Endodermal cell (in vitro differentiated cells): Measurements from ENCODE around the gene BRCA2. TPM values are rescaled to one million over a fixed set of nuclear protein-coding genes. Genes with fewer than 3 reads are reported as not detected.

Experiments used
- DNase-seq: peaks from one replicate; pipeline ENCODE4 v3.0.0-alpha.2; 2017
- H3K27ac ChIP-seq: 2 replicates; pipeline ENCODE4 v1.5.1; 2013; ENCODE audit warnings: mild to moderate bottlenecking, low read depth, low read length, moderate library complexity
- H3K27me3 ChIP-seq: 2 replicates; pipeline ENCODE4 v1.6.1; 2013; ENCODE audit warnings: mild to moderate bottlenecking, low read length, moderate library complexity; ENCODE audit not compliant: insufficient read depth, control insufficient read depth, poor library complexity, severe bottlenecking
- H3K36me3 ChIP-seq: 2 replicates; pipeline ENCODE4 v1.7.0; 2013; ENCODE audit warnings: mild to moderate bottlenecking, low read length, moderate library complexity; ENCODE audit not compliant: control insufficient read depth, insufficient read depth
- H3K4me1 ChIP-seq: one replicate; pipeline ENCODE4 v1.7.0; 2013; ENCODE audit warnings: low read length; ENCODE audit not compliant: control insufficient read depth, insufficient read depth
- H3K4me3 ChIP-seq: 2 replicates; pipeline ENCODE4 v1.5.1; 2013; ENCODE audit warnings: mild to moderate bottlenecking, low read length, moderate library complexity
- H3K9ac ChIP-seq: 2 replicates; pipeline ENCODE4 v1.6.1; 2013; ENCODE audit warnings: mild to moderate bottlenecking, low read length, moderate library complexity; ENCODE audit not compliant: poor library complexity, severe bottlenecking; ENCODE audit errors: extremely low read depth
- H3K9me3 ChIP-seq: 2 replicates; pipeline ENCODE4 v1.6.1; 2013; ENCODE audit warnings: mild to moderate bottlenecking, low read length, moderate library complexity; ENCODE audit not compliant: control insufficient read depth
- H3K27ac Mint-ChIP-seq: 2 replicates; pipeline ENCODE4 v1.8.0; 2020; ENCODE audit warnings: mixed read lengths
- H3K27me3 Mint-ChIP-seq: 2 replicates; pipeline ENCODE4 v1.8.0; 2021; ENCODE audit warnings: mild to moderate bottlenecking, mixed read lengths; ENCODE audit not compliant: insufficient read depth
- H3K36me3 Mint-ChIP-seq: 2 replicates; pipeline ENCODE4 v1.8.0; 2020; ENCODE audit warnings: low read depth, mixed read lengths
- H3K4me1 Mint-ChIP-seq: 2 replicates; pipeline ENCODE4 v1.8.0; 2020; ENCODE audit warnings: mixed read lengths
- H3K4me3 Mint-ChIP-seq: 2 replicates; pipeline ENCODE4 v1.8.0; 2020; ENCODE audit warnings: mild to moderate bottlenecking, moderate library complexity, mixed read lengths
- H3K9me3 Mint-ChIP-seq: 2 replicates; pipeline ENCODE4 v1.8.0; 2020; ENCODE audit warnings: mild to moderate bottlenecking, mixed read lengths
- WGBS, 2 experiments: methylation state at CpG; one replicate each; pipeline versions ENCODE4 v1.1.5 to v1.1.7; 2013; ENCODE audit warnings: missing lambda C conversion rate in 2 of 2, mixed read lengths in 1 of 2; ENCODE audit not compliant: insufficient coverage in 1 of 2, insufficient read length in 1 of 2; 5-methylcytosine and 5-hydroxymethylcytosine counted together
- total RNA-seq, 2 donors: library from RNA; stranded (reverse); fragmentation: NEBNext Ultra II Directional in 1 of 2; extraction: Animal tissue kit (Norgen Biotek cat#: 25700) in 1 of 2; gene quantifications; 2 replicates in 1 of 2; 3 replicates in 1 of 2; pipeline ENCODE4 v1.2.1, GENCODE V29; 2021
- TF ChIP-seq, protein P1 (sequence below): fragments of 200-600 bp; sonication (generic); conservative IDR thresholded peaks from 2 replicates; pipeline ENCODE4 v1.5.0; 2021; ENCODE audit warnings: antibody characterized with exemption, mild to moderate bottlenecking

The BRCA2 gene
- total RNA-seq, 2 donors from 2014 or later: 25.7 to 27.8 TPM

DNA sequence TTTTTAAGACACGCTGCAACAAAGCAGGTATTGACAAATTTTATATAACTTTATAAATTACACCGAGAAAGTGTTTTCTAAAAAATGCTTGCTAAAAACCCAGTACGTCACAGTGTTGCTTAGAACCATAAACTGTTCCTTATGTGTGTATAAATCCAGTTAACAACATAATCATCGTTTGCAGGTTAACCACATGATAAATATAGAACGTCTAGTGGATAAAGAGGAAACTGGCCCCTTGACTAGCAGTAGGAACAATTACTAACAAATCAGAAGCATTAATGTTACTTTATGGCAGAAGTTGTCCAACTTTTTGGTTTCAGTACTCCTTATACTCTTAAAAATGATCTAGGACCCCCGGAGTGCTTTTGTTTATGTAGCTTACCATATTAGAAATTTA, 1.2 kb downstream of the BRCA2 start:
- Histone ChIP-seq H3K4me1 (no peaks in the 10 kb centered on the region), H3K27me3 (no peaks in the 10 kb centered on the region), H3K27ac (no peak overlapping the region), H3K9ac (peak overlapping the region; percentile 80), H3K4me3 (peak overlapping the region; percentile 85), H3K36me3 (peaks cover 23% of the 10 kb centered on the region), H3K9me3 (no peaks in the 10 kb centered on the region)
- Mint-ChIP-seq H3K27me3 (no peaks in the 10 kb centered on the region), H3K27ac (peak overlapping the region; percentile 99), H3K4me3 (peak overlapping the region; percentile 93), H3K4me1 (no peaks in the 10 kb centered on the region), H3K9me3 (no peaks in the 10 kb centered on the region), H3K36me3 (peaks cover 13% of the 10 kb centered on the region)
- TF ChIP-seq, protein P1, sequence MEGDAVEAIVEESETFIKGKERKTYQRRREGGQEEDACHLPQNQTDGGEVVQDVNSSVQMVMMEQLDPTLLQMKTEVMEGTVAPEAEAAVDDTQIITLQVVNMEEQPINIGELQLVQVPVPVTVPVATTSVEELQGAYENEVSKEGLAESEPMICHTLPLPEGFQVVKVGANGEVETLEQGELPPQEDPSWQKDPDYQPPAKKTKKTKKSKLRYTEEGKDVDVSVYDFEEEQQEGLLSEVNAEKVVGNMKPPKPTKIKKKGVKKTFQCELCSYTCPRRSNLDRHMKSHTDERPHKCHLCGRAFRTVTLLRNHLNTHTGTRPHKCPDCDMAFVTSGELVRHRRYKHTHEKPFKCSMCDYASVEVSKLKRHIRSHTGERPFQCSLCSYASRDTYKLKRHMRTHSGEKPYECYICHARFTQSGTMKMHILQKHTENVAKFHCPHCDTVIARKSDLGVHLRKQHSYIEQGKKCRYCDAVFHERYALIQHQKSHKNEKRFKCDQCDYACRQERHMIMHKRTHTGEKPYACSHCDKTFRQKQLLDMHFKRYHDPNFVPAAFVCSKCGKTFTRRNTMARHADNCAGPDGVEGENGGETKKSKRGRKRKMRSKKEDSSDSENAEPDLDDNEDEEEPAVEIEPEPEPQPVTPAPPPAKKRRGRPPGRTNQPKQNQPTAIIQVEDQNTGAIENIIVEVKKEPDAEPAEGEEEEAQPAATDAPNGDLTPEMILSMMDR: no peak
- WGBS, 2 experiments: 99 to 100% methylated on average over 4 to 6 of the region's 6 CpGs
- no peak for DNase-seq

DNA sequence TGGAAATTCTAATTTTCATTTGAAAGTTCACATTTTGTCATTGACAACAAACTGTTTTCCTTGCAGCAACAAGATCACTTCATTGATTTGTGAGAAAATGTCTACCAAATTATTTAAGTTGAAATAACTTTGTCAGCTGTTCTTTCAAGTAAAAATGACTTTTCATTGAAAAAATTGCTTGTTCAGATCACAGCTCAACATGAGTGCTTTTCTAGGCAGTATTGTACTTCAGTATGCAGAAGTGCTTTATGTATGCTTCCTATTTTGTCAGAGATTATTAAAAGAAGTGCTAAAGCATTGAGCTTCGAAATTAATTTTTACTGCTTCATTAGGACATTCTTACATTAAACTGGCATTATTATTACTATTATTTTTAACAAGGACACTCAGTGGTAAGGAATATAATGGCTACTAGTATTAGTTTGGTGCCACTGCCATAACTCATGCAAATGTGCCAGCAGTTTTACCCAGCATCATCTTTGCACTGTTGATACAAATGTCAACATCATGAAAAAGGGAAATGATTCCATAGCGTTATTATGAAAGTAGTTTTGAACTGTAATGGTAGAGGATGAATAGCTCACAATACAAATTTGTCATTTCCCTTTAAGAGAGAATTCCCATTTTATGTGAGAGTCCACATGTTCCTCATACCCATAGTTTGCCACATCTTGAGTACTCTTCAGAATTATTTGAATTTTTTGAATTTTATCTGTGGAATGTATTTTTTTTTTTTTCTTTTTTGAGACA, 2.6 kb downstream of the BRCA2 start:
- WGBS, 2 experiments: no CpG with 5 or more reads among the region's 2 CpGs
- H3K9ac ChIP-seq: no peak overlapping the region
- H3K4me3 ChIP-seq: no peak overlapping the region
- H3K27ac ChIP-seq: no peak overlapping the region
- H3K27ac Mint-ChIP-seq: no peak overlapping the region
- no peak overlapping the region for H3K4me3 Mint-ChIP-seq
- no peaks in the 10 kb centered on the region for H3K4me1 ChIP-seq
- H3K36me3 Mint-ChIP-seq: peaks cover 23% of the 10 kb centered on the region
- no peaks in the 10 kb centered on the region for H3K27me3 ChIP-seq
- TF ChIP-seq, protein P1: no peak
- peaks cover 31% of the 10 kb centered on the region for H3K36me3 ChIP-seq
- DNase-seq: no peak
- no peaks in the 10 kb centered on the region for H3K27me3 Mint-ChIP-seq
- no peaks in the 10 kb centered on the region for H3K9me3 Mint-ChIP-seq
- H3K4me1 Mint-ChIP-seq: no peaks in the 10 kb centered on the region
- no peaks in the 10 kb centered on the region for H3K9me3 ChIP-seq

DNA sequence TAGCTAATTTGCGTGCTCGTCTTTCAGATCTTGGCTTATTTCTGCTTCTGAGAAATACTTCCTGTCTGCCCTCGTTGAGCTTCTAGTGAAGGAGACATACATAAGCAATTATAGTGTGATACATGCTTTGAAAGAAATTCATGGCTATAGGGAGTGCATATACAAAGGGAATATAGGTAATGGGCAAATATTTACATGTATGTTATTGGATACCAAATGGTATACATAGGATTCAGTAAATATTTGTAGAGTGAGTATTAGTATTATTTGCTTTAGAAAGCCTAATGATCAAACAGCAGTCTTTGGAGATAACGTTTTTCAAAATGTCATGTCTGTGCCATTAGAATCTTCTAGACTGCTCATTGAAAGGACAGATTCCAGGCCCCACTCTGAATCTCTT, 5.2 kb downstream of the BRCA2 start:
- WGBS, 2 experiments: 83 to 90% methylated on average over 2 to 4 of the region's 4 CpGs
- no peak overlapping the region for H3K27ac Mint-ChIP-seq
- no peaks in the 10 kb centered on the region for H3K4me1 Mint-ChIP-seq
- H3K9me3 Mint-ChIP-seq: no peaks in the 10 kb centered on the region
- Histone ChIP-seq H3K27ac (no peak overlapping the region), H3K9ac (no peak overlapping the region), H3K4me3 (no peak overlapping the region), H3K27me3 (no peaks in the 10 kb centered on the region), H3K36me3 (peaks cover 35% of the 10 kb centered on the region), H3K4me1 (no peaks in the 10 kb centered on the region), H3K9me3 (no peaks in the 10 kb centered on the region)
- TF ChIP-seq, protein P1: no peak
- DNase-seq: no peak
- no peaks in the 10 kb centered on the region for H3K27me3 Mint-ChIP-seq
- H3K36me3 Mint-ChIP-seq: peaks cover 38% of the 10 kb centered on the region
- H3K4me3 Mint-ChIP-seq: no peak overlapping the region
